SK-N-DZ (cell line): ENCODE data around the gene STAT5B.

Source experiments
- DNase-seq: peaks from one replicate; pipeline ENCODE4 v3.0.0-alpha.2; 2015; ENCODE audit warnings: low spot score

STAT5B gene

DNA sequence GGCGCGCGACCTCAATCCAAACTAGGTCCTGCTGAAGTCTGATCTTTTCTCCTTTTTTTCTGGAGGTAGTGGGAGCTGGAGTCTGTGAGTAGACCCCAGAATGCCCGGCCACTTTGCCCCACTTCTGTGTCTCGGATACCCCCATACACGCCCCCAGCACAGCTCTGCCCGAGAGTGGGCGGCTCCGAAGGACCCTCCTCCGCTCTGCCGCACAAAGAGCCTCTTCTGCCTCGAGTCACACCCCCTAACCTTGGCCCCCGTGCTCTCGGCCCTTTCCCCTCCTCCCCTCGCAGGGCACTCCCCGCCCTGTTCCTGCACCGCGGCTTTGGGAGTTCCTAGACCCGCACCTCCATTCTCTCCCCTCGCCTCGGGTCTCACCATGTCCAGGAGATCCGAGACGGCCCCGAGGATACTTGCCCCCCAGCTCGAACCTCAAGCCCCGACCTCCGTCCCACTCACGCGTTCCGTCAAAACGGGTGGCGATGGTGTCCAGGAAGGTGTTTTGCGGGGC, 95.7 kb downstream of the STAT5B start:
- no peak for DNase-seq

DNA sequence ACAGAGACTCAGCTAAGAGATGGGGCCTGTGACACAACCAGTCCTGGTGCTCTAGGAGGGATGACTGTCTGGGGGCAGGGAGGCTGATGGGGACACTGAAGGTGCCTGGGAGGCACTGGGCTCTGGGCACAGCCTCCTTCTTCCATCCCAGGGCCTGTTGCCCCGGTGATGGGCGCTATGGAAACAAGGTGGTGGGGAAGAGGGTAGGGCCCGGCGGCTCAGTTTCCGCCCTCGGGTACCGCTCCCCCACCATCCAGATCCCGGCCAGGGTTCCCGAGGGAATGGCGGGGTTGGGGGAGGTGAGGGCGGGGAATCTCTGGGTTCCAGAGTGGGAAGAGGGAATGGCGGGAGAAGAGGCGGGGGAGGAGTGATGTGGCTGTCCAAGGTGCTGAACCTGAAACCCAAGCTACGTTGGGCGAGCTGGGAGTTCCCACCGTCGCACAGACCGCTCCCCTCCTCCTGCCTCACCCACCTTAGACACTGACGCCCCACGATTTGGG, 96.2 kb downstream of the STAT5B start:
- DNase-seq: peak; percentile 67

DNA sequence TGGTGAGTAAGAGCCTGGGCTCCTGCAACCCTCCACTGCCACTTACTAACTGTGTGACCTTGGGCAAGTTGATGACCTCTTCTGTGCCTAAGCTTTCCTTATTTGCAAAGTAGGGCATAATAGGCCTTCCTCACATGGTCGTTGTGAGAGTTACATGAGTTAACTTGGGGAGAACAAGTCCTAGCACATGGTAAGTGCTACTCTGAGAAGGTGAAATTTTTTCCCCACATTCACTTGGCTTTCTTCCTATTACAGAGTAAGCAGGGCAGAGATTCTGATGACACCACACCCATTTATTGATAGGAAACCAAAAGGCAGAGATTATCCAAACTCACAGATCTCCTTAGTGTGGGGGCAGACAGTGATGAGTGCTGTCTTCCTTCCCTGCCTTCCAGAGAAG, 96.9 kb downstream of the STAT5B start:
- no peak for DNase-seq

DNA sequence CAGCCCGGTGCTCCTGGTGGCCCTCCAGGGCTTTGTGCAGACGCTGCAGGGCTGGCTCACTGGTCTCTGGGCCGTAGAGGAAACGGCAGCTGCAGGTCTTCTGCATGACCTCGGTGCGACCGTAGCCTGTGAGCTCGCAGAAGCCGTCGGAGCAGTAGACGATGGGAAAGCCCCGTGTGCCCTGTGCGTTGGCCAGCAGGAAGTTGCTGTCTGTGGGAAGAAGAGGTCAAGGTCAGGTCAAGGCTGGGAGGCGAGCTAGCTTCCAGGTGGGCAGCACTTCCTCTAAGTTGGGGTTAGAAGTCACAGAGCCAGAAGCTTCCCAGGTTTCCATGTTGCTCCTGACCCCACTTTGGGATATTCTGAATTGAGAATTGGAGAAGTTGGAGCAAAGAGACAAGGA, 97.4 kb downstream of the STAT5B start:
- no peak for DNase-seq

DNA sequence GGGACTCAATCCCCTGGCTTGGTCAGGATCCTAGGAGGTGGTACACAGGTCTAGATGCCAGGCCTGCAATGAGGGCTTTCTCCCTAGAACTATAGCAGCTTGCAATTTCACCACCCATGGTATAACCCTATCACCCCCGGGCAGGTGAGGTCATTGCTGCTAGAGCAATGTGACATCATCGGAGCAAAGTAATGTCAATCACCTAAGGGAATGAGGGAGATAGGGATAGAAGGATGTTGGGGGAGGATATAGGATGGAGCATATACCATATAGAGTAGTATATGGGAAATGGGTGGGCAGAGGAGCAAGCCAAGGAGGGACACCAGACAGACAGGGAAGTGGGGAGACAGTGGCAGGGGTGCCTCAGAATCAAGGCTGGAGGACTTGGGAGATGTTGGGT, 98.5 kb downstream of the STAT5B start:
- DNase-seq: no peak

DNA sequence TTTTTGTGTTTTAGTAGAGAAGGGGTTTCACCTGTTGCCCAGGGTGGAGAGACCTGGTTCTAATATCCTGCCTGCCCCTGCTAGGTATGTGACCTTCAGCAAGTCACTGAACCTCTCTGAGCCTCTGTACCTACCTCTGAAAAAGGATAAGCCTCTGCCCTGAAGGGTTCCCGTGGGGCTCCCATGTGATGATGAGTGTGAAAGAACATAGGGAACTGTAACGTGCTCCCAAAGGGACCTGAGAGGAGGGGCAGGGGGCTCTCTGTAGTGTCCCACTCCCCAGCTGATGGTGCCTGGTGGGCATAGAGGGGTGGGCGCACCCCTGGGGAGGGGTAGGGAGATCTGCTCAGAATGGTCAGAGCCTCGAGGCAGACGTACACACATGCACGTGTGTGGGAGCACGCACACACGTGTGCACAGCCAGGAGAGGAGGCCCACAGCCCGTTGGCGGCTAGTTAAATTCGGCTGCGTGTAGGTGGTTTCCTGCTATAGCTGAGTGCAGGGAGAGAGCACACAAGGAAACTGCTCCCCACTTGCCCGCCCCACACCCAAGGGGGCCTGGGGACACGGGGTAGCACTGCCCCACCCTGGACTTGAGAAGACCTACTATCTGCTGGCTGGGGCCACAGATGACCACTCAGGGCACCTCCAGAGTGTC, 101.9 kb downstream of the STAT5B start:
- DNase-seq: no peak

DNA sequence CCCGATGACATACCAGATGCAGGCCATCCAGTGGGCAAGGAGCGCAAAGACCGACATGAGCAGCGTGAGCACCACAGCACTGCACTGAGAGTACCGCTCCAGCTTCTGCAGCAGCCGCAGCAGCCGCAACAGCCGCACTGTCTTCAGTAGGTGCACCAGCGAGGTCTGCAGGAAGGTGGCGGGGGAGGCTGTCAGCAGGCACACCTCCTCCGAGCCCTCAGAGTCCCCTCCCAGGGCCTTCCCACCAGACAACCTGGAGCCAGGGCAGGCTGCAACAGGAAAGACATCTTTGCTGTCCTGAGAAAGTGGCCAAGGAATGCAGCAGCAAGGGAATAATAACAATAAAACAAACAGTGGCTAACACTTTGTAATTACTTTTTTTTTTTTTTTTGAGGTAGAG, 104.4 kb downstream of the STAT5B start:
- DNase-seq: no peak

DNA sequence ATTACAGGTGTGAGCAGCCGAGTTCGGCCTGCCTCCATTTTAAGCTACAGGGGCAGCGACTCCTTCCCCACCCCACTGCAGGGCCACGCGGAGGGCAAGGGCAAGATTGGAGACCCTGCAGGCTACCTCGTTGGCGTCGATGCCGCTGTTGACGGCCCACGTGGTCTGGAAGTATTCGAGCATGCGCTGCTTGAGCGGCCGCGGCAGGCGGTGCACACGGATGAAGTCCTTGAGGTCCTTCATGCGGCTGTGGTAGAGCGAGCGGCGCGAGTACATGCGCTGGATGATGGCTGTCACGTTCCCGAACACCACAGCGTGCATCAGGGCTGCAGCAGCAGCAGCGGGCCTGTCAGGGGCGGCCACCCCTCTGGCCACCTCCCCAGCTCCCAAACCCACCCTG, 106.8 kb downstream of the STAT5B start:
- no peak for DNase-seq

DNA sequence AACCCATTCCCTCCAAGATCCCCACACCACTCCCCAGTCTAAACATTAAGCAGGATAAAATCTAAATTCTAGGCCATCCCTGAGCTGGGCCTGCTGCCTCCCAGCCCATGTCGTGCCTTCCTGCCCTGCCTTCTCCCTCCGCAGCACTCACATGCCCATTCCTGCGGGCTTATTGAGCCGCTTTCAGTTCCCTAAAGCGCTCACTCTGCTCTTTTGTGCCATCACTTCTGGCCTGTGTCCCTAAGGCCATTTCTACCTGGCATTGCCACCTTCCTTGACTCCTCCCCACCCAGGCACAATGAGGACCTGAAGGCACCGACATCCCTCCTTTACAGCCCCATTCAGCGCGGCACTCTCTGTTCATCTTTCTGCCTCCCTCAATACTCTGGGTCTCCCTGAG, 108.4 kb downstream of the STAT5B start:
- no peak for DNase-seq

DNA sequence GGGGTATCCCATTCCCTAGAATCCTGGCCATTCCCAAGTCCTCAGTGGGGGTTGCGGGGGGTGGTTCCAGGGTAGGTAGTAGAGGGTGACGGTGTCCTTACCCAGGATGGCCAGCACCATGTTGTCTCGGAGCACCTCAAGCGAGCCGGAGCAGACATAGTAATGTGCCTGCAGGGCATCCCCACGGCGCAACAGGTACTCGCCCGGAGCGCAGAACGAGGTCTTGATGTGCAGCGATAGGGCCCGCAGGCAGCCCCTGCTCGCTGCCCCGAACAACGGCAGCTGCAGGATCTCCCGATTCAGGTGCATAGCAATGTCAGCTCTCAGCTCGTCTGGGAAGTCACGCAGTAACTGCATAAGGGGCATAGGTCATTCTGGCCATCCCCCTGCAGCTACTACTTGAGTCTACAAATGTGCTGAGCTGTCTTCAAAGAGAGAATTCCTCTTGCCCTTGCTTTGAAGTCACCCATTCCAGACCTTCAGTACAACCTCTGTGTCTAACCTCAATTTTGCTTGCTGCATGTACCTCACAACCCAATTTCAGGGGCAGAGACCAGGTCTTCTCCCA, 109.9 kb downstream of the STAT5B start:
- DNase-seq: no peak

DNA sequence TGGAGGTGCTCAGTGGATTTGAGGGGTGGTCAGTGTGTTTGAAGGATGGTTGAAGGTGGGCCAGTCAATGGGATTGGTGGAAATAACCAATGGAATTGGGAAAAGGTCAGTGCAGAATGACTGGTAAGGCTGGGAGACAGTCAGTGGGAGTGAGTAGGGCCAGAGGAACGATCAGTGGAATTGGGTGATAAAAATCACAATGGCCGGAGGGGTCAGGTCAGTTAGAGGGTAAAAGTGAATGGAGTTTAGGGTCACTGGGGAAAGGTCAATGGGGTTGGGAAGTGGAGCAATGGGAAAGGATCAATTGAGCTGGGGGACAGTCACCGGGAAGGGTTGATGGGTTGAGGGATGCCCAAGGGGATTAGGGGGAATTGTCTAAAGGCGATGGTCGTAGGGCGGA, 110.4 kb downstream of the STAT5B start:
- no peak for DNase-seq

DNA sequence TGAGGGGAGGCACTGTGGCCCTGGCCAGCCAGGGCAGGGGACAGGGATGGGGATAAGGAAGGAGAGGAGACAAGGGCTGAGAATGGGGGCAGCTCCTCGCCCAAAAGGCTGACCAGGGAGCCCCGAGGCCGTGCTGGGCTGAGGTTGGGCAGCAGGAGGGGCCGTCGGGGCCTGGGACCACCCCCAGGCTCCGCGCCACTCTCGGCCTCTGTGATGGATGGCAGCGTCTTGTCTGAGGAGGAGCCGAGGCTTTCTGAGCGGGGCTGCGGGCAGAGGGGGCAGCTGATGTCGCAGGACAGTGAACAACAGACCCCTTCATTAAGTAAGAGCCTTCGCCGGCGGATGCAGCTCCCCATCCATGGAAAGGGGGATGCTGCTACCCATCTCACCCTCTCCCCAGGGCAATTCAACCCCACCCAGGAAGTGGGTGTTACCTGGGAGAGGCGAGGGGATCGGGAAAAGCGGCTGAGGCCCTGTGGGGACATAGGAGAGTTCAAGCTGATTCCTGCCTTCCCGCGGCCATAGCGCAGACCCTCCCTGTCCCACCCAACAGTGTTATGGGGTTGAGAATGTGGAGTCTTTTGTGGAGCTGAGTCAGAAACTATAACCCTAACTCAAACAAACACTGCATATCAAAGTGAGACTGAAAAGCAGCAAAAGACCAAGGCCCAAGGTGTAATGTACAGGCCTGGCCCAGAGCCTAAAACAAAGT, 112.3 kb downstream of the STAT5B start:
- DNase-seq: no peak

DNA sequence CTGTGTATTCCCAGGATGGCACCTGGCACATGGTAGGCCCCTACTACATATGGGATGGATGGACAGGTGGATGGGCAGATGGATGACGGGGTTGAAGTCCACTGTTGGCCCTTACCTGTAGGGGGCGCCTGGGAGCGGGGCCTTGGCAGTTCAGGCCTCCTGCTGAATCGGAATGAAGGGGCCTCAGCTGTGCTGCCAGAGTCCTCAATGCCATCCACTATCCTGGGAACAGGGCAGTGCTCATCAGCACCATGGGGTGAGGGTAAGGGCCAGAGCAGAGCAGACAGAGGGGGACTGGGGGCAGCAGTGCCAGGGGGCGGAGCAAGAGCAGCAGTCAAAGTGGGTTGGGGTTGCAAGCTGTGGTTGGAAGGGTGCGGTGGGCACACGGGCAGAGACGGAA, 113.1 kb downstream of the STAT5B start:
- no peak for DNase-seq

DNA sequence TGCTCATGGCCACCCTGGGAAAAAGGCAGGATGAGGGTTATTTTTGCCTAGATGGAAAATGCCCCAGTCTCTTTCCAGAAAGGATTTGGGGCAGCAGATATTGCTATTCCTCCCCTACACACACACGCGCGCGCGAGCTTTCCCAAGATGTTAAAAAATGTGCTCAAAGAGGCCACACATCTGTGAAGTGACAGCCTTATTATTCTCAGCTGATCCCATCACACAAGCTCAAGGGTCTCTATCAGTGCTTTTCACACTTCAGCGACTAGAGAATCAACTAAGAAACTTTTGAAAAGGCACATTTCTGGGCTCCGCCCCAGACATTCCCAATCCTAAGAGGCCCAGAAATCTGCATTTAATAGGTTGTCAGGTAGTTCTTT, 115.7 kb downstream of the STAT5B start:
- DNase-seq: no peak

DNA sequence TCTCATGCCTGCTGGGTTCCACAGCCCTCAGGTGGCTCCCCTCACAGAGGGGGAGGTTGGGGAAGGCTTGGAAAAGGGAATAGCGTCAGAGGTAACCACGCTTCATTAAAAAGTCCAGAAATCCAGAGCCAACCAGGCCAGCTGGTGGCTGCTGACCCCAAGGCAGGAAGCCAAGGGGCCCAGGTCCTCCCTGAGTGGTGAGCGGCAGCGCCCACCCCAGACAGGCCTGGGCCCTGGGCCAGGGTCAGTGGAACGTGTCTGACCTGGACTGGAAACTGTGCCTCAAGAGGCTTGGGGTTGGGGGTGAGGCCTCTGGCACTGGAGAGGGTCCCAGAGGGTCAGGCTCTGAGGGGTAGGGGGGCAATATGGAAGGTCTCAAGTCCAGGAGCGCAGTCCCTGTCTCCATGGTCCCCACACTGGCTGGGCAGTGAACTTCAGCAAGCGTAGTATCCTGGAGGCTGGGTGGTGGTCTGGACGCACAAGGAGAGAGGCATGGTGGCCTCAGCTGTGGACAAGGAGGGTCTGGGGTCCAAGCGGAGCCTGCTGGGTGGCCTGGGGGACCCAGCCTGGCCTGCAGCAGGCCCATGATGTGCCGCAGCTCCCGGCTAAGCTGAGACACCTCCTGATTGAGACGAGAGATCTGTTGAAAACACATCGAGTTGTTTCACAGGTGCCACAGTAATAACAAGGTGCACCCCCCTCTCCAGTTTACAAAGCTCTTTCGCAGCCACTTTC, 116.2 kb downstream of the STAT5B start:
- no peak for DNase-seq

DNA sequence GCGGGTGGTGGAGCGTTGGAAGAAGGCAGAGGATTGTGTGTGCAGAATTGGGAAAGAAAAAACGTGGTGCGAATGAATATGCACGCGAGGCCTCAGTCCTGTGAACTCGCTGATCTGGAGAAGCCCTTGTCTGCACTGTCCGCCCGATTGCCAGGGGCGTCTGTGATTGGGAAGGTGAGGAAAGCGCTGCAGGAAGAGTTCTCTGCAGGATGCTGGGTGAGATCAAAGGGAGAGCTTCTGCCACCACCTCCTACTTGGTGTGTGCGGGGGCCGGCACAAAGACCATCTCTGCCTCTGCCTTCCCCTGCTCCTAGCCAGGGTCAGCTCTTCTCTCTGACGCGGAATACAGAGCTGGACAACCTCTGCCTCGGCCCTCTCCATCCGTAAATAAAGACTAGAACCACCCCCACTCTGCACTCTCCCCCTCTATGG, 120.6 kb downstream of the STAT5B start:
- DNase-seq: no peak

DNA sequence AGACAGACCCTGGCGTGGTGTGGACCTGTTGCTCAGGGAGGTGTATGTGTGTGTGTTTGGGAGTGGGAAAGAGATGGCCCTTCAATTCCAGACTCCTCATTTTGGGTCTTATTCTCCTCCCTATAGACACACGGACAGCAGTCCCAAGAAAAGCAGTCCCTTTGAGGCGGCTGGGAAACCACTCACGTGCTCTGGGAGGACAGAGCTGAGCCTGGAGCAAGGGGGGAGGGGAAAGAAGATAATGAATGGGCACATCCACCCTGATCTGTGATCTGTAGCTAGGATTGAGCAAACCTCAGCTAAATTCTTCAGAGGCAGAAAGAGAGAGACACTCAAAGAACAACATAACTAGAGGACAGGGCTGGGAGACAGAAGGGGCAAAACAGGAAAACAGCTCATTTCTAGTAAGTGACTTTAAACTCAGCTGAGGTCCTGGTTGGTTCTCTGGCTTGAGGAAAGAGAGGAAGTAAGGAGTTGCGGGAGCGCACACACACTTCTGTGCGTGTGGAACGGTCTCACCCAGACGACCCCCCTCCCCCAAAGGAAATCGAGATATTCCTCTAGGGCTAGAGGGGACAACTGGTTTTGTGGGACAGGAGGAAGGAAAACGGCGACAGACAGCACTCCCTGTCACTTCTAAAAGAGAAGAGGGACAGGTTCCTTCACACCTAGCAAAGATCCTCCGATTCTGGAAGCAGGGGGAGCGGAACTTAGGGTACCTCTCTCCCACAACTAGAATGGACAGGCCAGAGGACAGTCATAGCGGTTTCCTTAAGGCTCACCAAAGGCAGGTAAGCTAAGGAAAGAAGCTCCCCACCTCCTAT, 122.1 kb downstream of the STAT5B start:
- DNase-seq: no peak
